Panc1 (cell line): Measurements from ENCODE around the gene BTBD17. TPM values are rescaled to one million over a fixed set of nuclear protein-coding genes. Genes with fewer than 3 reads are reported as not detected.

ENCODE experiments used
- ATAC-seq: fragments of 200-7000 bp; cut with Tn5 transposase; 2 replicates; pipeline ENCODE4 v1.9.1; 2020; ENCODE audit warnings: mild to moderate bottlenecking, moderate library complexity
- BruUV-seq: library from RNA; stranded (reverse); fragments of 400-500 nt; replicated peaks from 2 replicates; lab custom pipeline; 2021; lab: Mats Ljungman, UMichigan
- CTCF ChIA-PET: fragments of 300-600 bp; sonication (Branson Sonifier 250); formaldehyde crosslinking; loops from one replicate; lab custom pipeline; 2022; ENCODE audit warnings: antibody characterized with exemption; lab: Charles Lee
- POLR2A ChIA-PET: fragments of 300-600 bp; sonication (Branson Sonifier 250); formaldehyde crosslinking; loops from one replicate; lab custom pipeline; 2022; ENCODE audit warnings: antibody characterized with exemption; lab: Charles Lee
- DNase-seq: peaks from one replicate; pipeline ENCODE4 v3.0.0-alpha.2; 2010; ENCODE audit warnings: low read depth, low spot score
- H3K27ac ChIP-seq: 2 replicates; pipeline ENCODE4 v1.5.1; 2011; ENCODE audit warnings: mild to moderate bottlenecking, low read length, inconsistent platforms
- H3K27me3 ChIP-seq: fragments of 200-500 bp; sonication (Bioruptor generic); 2 replicates; pipeline ENCODE4 v1.6.0; 2014; ENCODE audit warnings: low read length, inconsistent platforms; ENCODE audit not compliant: control insufficient read depth, insufficient read depth
- H3K36me3 ChIP-seq: fragments of 200-500 bp; sonication (Bioruptor generic); 2 replicates; pipeline ENCODE4 v1.5.1; 2014; ENCODE audit warnings: inconsistent platforms, mild to moderate bottlenecking, low read length, moderate library complexity; ENCODE audit not compliant: control insufficient read depth, insufficient read depth
- H3K4me1 ChIP-seq: 2 replicates; pipeline ENCODE4 v1.5.1; 2011; ENCODE audit warnings: inconsistent platforms, mild to moderate bottlenecking, low read length, moderate library complexity; ENCODE audit not compliant: control insufficient read depth, insufficient read depth
- H3K4me3 ChIP-seq, 2 experiments: 2 replicates each; pipeline ENCODE4 v1.5.1; 2011 to 2012; ENCODE audit warnings: low read depth in 2 of 2, low read length in 2 of 2, mild to moderate bottlenecking in 2 of 2, inconsistent platforms in 1 of 2, moderate library complexity in 1 of 2
- H3K9me3 ChIP-seq: fragments of 200-500 bp; sonication (Bioruptor generic); 2 replicates; pipeline ENCODE4 v1.5.1; 2014; ENCODE audit warnings: low read depth, mild to moderate bottlenecking, inconsistent platforms, low read length, moderate library complexity; ENCODE audit not compliant: control insufficient read depth, insufficient read depth
- POLR2AphosphoS5 ChIP-seq: IDR thresholded peaks from 2 replicates; pipeline ENCODE4 v1.6.1; 2012; ENCODE audit warnings: mild to moderate bottlenecking, low read depth, low read length, moderate library complexity
- REST ChIP-seq, 2 experiments: IDR thresholded peaks; 2 replicates each; pipeline ENCODE4 v1.6.1; 2011 to 2012; ENCODE audit warnings: low read depth in 2 of 2, control low read depth in 1 of 2, low read length in 1 of 2, mild to moderate bottlenecking in 1 of 2, moderate library complexity in 1 of 2; ENCODE audit not compliant: insufficient read depth in 1 of 2
- SIN3A ChIP-seq: IDR thresholded peaks from 2 replicates; pipeline ENCODE4 v1.6.1; 2012; ENCODE audit warnings: low read depth, mild to moderate bottlenecking, low read length, moderate library complexity, borderline replicate concordance; ENCODE audit not compliant: insufficient read depth
- TCF7L2 ChIP-seq: IDR thresholded peaks from 2 replicates; pipeline ENCODE4 v1.6.1; 2011; ENCODE audit warnings: mild to moderate bottlenecking, low read depth, low read length, inconsistent platforms
- in situ Hi-C: cut with HindIII; loops from 2 replicates; pipeline ENCODE4 v1.10.0; 2016; ENCODE audit warnings: low sequenced_read_pairs, low pct_unique_long_range_greater_than_20kb
- intact Hi-C: fragments of 100-400 bp; cut with micrococcal nuclease; formaldehyde crosslinking; loops from one replicate; pipeline ENCODE4 v1.10.0; 2022; ENCODE audit not compliant: unreplicated experiment
- total RNA-seq: library from RNA; stranded (reverse); gene quantifications from one replicate; pipeline ENCODE4 v1.2.1, GENCODE V29; 2021; ENCODE audit not compliant: unreplicated experiment
- TF ChIP-seq, protein P1 (sequence below): fragments of 450-650 bp; IDR thresholded peaks from 2 replicates; pipeline ENCODE4 v1.5.1; 2017; ENCODE audit warnings: mild to moderate bottlenecking

BTBD17 gene
- total RNA-seq, 1 experiment from 2014 or later, result not detected

DNA sequence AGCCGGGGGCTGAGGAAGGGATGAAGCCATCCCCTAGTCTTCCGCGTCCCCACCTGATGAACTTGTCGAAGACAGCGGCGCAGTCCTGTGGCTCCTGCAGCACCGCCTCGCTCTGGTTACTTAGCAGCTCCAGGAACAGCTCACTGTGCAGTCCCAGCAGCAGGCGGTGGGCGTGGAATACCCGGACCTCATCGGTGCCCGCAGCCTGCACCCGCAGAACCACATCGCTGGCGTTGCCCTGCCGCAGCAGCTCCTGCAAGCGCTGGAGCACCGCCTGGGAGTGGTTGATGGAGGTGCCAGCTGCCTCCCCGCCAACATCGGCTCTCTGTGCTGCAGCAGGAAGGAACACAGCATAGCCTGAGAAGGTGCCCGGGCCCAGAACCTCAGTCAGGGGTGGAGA is 1.8 kb downstream of the BTBD17 start:
- BruUV-seq, result no TSS peak
- DNase-seq, result no peak
- TF ChIP-seq TCF7L2, result no peak
- TF ChIP-seq, protein P1, sequence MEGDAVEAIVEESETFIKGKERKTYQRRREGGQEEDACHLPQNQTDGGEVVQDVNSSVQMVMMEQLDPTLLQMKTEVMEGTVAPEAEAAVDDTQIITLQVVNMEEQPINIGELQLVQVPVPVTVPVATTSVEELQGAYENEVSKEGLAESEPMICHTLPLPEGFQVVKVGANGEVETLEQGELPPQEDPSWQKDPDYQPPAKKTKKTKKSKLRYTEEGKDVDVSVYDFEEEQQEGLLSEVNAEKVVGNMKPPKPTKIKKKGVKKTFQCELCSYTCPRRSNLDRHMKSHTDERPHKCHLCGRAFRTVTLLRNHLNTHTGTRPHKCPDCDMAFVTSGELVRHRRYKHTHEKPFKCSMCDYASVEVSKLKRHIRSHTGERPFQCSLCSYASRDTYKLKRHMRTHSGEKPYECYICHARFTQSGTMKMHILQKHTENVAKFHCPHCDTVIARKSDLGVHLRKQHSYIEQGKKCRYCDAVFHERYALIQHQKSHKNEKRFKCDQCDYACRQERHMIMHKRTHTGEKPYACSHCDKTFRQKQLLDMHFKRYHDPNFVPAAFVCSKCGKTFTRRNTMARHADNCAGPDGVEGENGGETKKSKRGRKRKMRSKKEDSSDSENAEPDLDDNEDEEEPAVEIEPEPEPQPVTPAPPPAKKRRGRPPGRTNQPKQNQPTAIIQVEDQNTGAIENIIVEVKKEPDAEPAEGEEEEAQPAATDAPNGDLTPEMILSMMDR, result no peak
- TF ChIP-seq REST (IDR thresholded peaks at IDR 0.05; ENCODE audit: insufficient read depth in 1 of 2, low read depth in 2 of 2, low read length in 1 of 2), result no peak
- no peak for TF ChIP-seq SIN3A
- no peak for TF ChIP-seq POLR2AphosphoS5
- Histone ChIP-seq H3K27me3 (no peaks in the 10 kb centered on the region; the same call in 1 of the 2 replicates), H3K4me1 (no peaks in the 10 kb centered on the region), H3K27ac (no peak overlapping the region), H3K4me3 (no peak overlapping the region), H3K36me3 (no peaks in the 10 kb centered on the region), H3K9me3 (no peaks in the 10 kb centered on the region)
- ChIA-PET CTCF (interaction anchor here (0.6 to 1.9 kb wide), 2 partner anchors 10 to 54 kb away, joined by 3 to 9 read pairs; no protein-coding TSS in a partner anchor), POLR2A (no interaction called here)
- ATAC-seq, result no peak
- in situ Hi-C loops (no loop called here), intact Hi-C loops (no loop called here)

GRCh38 chr17:74358697-74359096 is 3.0 kb downstream of the BTBD17 start:
- intact Hi-C loops, result no loop called here
- Histone ChIP-seq H3K27me3 (peaks cover 3% of the 10 kb centered on the region), H3K4me3 (no peak overlapping the region), H3K9me3 (no peaks in the 10 kb centered on the region), H3K27ac (no peak overlapping the region), H3K36me3 (no peaks in the 10 kb centered on the region), H3K4me1 (no peaks in the 10 kb centered on the region)
- in situ Hi-C loops, result no loop called here
- ATAC-seq, result no peak
- TF ChIP-seq REST (IDR thresholded peaks at IDR 0.05; ENCODE audit: insufficient read depth in 1 of 2, low read depth in 2 of 2, low read length in 1 of 2) (no peak), TCF7L2 (no peak), SIN3A (no peak), POLR2AphosphoS5 (no peak)
- TF ChIP-seq, protein P1, result no peak
- BruUV-seq, result no TSS peak
- no peak for DNase-seq
- ChIA-PET POLR2A (no interaction called here), CTCF (interaction anchor here (0.9 kb wide), 1 partner anchor 9 kb away, joined by 3 read pairs; no protein-coding TSS in a partner anchor)
